Epithelial cell of proximal tubule (primary cell): Measurements from ENCODE around the gene PSMA1. TPM values are rescaled to one million over a fixed set of nuclear protein-coding genes. Genes with fewer than 3 reads are reported as not detected.
"Not testable (repeated sequence)": the region's sequence is repeated elsewhere in the genome, so short reads cannot be mapped to it uniquely, and the experiment has no call there.

Experiments
- DNase-seq: peaks from one replicate; pipeline ENCODE4 v3.0.0-alpha.2; 2011; ENCODE audit warnings: low read depth
- H3K4me3 ChIP-seq: 2 replicates; pipeline ENCODE4 v1.5.1; 2011; ENCODE audit warnings: low read depth, mild to moderate bottlenecking, low read length
- CTCF ChIP-seq: conservative IDR thresholded peaks from 2 replicates; pipeline ENCODE4 v1.5.1; 2012; ENCODE audit warnings: low read depth, mild to moderate bottlenecking, low read length
- total RNA-seq: library from RNA; depleted of rRNA; stranded (reverse); fragments of >200 nt; gene quantifications from 2 replicates; pipeline ENCODE4 v1.2.3, GENCODE V29; 2015

The PSMA1 gene
- total RNA-seq = 162 and 214 TPM in 2 replicates

GRCh38 chr11:14519917-14520746, at the start of gene PSMA1:
TSS of gene PSMA1 (minus strand) at chr11:14520386. CDS start at chr11:14520299, 87 bp downstream.
- peak within 1 kb of the TSS; percentile 67 for H3K4me3 ChIP-seq
- no peak for DNase-seq
- TF ChIP-seq CTCF = no peak

- not testable (repeated sequence) for DNase-seq, H3K4me3 ChIP-seq
Measured at GRCh38 chr11:14569516-14569915, 49.3 kb upstream of the PSMA1 start.

GRCh38 chr11:14567064-14567651, 47.0 kb upstream of the PSMA1 start:
- TF ChIP-seq CTCF = no peak
- DNase-seq = no peak
- H3K4me3 ChIP-seq = no peak overlapping the region

- no peak for TF ChIP-seq CTCF
- no peak for DNase-seq
- no peak overlapping the region for H3K4me3 ChIP-seq
Measured at GRCh38 chr11:14566331-14567063, 46.3 kb upstream of the PSMA1 start.

GRCh38 chr11:14565845-14566244, 45.7 kb upstream of the PSMA1 start:
- TF ChIP-seq CTCF = no peak
- no peak for DNase-seq
- no peak overlapping the region for H3K4me3 ChIP-seq

- H3K4me3 ChIP-seq = no peak overlapping the region
- DNase-seq = no peak
- no peak for TF ChIP-seq CTCF
Measured at GRCh38 chr11:14555818-14556217, 35.6 kb upstream of the PSMA1 start.

GRCh38 chr11:14554959-14555358, 34.8 kb upstream of the PSMA1 start:
- H3K4me3 ChIP-seq = no peak overlapping the region
- no peak for DNase-seq
- no peak for TF ChIP-seq CTCF
